GM12878 (cell line): ENCODE results near the gene ACKR2.

Experiments
- EZH2 ChIP-seq: IDR thresholded peaks from 2 replicates; pipeline ENCODE4 v1.6.1; 2012; ENCODE audit warnings: low read depth, mild to moderate bottlenecking, control low read depth, inconsistent platforms, low read length, borderline replicate concordance; ENCODE audit not compliant: control insufficient read depth
- POU2F2 ChIP-seq: IDR thresholded peaks from 3 replicates; pipeline ENCODE4 v1.6.1; 2011; ENCODE audit warnings: low read depth, mild to moderate bottlenecking, low read length, borderline replicate concordance
- SMAD1 ChIP-seq: fragments of 450-650 bp; IDR thresholded peaks from 2 replicates; pipeline ENCODE4 v1.6.1; 2018; ENCODE audit warnings: mild to moderate bottlenecking, low read depth; ENCODE audit not compliant: partially characterized antibody
- ZNF274 ChIP-seq: IDR thresholded peaks from one replicate; pipeline ENCODE4 v1.8.0; 2011; ENCODE audit not compliant: insufficient read length, insufficient read depth
- TF ChIP-seq, protein P1 (sequence below): IDR thresholded peaks from 2 replicates; pipeline ENCODE4 v1.6.1; 2012; ENCODE audit warnings: low read depth, low read length, improper control_type of control experiment
- TF ChIP-seq, protein P2 (sequence below), 3 experiments: IDR thresholded peaks in 2 of 3; conservative IDR thresholded peaks in 1 of 3; 2 replicates each; pipeline ENCODE4 v1.5.1; 2011; ENCODE audit warnings: low read depth in 3 of 3, low read length in 3 of 3, mild to moderate bottlenecking in 3 of 3, control low read depth in 2 of 3, moderate library complexity in 2 of 3, inconsistent platforms in 1 of 3, mixed read lengths in 1 of 3; ENCODE audit not compliant: control insufficient read depth in 2 of 3, insufficient read depth in 1 of 3; ENCODE audit errors: extremely low read depth in 1 of 3
- TF ChIP-seq, protein P3 (sequence below): fragments of 450-650 bp; IDR thresholded peaks from 2 replicates; pipeline ENCODE4 v1.6.1; 2018; ENCODE audit warnings: borderline replicate concordance, mild to moderate bottlenecking; ENCODE audit not compliant: partially characterized antibody
- TF ChIP-seq, protein P4 (sequence below): IDR thresholded peaks from 2 replicates; pipeline ENCODE4 v1.6.1; 2011; ENCODE audit warnings: low read depth, low read length, improper control_type of control experiment, borderline replicate concordance

DNA sequence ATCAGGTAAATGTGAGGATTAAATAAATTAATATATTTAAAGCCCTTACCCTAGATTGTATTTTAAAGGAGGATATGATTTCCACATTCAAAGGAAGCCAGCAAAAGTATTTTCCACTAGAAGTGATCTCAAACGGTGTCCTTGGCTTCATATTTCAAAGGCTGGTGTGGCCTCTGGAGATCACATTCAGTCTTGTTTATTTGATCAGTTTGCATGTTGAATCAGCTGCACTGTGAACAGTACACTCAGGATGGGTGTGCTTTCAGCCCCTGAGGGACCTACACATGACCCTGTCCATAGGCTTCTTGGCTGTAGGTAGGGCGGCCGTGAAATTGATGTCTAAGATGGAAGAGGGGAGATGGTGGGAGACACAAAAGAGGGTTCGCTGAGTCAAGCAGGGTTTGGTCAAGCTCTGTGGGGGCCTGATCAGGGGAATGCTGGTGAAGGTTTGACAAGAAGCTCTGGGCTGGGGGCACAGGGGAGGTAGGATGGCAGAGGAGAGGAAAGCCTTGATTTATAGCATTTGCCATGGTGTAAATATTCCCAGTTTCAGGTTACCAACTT lies 44.6 kb downstream of the ACKR2 start:
- TF ChIP-seq POU2F2 = no peak
- TF ChIP-seq, protein P1, sequence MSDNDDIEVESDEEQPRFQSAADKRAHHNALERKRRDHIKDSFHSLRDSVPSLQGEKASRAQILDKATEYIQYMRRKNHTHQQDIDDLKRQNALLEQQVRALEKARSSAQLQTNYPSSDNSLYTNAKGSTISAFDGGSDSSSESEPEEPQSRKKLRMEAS = no peak
- TF ChIP-seq, protein P2, sequence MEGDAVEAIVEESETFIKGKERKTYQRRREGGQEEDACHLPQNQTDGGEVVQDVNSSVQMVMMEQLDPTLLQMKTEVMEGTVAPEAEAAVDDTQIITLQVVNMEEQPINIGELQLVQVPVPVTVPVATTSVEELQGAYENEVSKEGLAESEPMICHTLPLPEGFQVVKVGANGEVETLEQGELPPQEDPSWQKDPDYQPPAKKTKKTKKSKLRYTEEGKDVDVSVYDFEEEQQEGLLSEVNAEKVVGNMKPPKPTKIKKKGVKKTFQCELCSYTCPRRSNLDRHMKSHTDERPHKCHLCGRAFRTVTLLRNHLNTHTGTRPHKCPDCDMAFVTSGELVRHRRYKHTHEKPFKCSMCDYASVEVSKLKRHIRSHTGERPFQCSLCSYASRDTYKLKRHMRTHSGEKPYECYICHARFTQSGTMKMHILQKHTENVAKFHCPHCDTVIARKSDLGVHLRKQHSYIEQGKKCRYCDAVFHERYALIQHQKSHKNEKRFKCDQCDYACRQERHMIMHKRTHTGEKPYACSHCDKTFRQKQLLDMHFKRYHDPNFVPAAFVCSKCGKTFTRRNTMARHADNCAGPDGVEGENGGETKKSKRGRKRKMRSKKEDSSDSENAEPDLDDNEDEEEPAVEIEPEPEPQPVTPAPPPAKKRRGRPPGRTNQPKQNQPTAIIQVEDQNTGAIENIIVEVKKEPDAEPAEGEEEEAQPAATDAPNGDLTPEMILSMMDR (IDR thresholded peaks at IDR 0.05 in 2 of 3, conservative IDR thresholded peaks at IDR 0.05 in 1 of 3; ENCODE audit: control insufficient read depth in 2 of 3, extremely low read depth in 1 of 3, insufficient read depth in 1 of 3, low read depth in 3 of 3, low read length in 3 of 3) = no peak
- TF ChIP-seq, protein P3, sequence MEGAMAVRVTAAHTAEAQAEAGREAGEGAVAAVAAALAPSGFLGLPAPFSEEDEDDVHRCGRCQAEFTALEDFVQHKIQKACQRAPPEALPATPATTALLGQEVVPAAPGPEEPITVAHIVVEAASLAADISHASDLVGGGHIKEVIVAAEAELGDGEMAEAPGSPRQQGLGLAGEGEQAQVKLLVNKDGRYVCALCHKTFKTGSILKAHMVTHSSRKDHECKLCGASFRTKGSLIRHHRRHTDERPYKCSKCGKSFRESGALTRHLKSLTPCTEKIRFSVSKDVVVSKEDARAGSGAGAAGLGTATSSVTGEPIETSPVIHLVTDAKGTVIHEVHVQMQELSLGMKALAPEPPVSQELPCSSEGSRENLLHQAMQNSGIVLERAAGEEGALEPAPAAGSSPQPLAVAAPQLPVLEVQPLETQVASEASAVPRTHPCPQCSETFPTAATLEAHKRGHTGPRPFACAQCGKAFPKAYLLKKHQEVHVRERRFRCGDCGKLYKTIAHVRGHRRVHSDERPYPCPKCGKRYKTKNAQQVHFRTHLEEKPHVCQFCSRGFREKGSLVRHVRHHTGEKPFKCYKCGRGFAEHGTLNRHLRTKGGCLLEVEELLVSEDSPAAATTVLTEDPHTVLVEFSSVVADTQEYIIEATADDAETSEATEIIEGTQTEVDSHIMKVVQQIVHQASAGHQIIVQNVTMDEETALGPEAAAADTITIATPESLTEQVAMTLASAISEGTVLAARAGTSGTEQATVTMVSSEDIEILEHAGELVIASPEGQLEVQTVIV = no peak
- TF ChIP-seq, protein P4, sequence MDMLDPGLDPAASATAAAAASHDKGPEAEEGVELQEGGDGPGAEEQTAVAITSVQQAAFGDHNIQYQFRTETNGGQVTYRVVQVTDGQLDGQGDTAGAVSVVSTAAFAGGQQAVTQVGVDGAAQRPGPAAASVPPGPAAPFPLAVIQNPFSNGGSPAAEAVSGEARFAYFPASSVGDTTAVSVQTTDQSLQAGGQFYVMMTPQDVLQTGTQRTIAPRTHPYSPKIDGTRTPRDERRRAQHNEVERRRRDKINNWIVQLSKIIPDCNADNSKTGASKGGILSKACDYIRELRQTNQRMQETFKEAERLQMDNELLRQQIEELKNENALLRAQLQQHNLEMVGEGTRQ = no peak
- TF ChIP-seq EZH2 = no peak
- no peak for TF ChIP-seq ZNF274
- TF ChIP-seq SMAD1 = no peak
